Tibial nerve (tissue), 4 donors: ENCODE data around the gene PFAS.
A peak's percentile ranks its signal among the peaks of the same experiment; 100 is the strongest.

Source experiments
- EP300 ChIP-seq, 2 donors: sonication (generic); formaldehyde crosslinking; IDR thresholded peaks; one replicate each; pipeline ENCODE4 v1.6.1; 2017; ENCODE audit warnings: antibody characterized with exemption in 2 of 2, mild to moderate bottlenecking in 1 of 2
- POLR2A ChIP-seq, 2 donors: fragments of 450-650 bp; IDR thresholded peaks; one replicate each; pipeline ENCODE4 v1.6.1; 2017; ENCODE audit warnings: antibody characterized with exemption in 2 of 2, mild to moderate bottlenecking in 2 of 2, moderate library complexity in 2 of 2
- TF ChIP-seq, protein P1 (sequence below), 5 experiments: fragments of 200-600 bp in 3 of 5; fragments of 450-650 bp in 2 of 5; sonication (generic) in 3 of 5; IDR thresholded peaks; one replicate each; pipeline ENCODE4 v1.5.1; 2016 to 2019; ENCODE audit warnings: antibody characterized with exemption in 5 of 5, mild to moderate bottlenecking in 3 of 5, moderate library complexity in 2 of 5

DNA sequence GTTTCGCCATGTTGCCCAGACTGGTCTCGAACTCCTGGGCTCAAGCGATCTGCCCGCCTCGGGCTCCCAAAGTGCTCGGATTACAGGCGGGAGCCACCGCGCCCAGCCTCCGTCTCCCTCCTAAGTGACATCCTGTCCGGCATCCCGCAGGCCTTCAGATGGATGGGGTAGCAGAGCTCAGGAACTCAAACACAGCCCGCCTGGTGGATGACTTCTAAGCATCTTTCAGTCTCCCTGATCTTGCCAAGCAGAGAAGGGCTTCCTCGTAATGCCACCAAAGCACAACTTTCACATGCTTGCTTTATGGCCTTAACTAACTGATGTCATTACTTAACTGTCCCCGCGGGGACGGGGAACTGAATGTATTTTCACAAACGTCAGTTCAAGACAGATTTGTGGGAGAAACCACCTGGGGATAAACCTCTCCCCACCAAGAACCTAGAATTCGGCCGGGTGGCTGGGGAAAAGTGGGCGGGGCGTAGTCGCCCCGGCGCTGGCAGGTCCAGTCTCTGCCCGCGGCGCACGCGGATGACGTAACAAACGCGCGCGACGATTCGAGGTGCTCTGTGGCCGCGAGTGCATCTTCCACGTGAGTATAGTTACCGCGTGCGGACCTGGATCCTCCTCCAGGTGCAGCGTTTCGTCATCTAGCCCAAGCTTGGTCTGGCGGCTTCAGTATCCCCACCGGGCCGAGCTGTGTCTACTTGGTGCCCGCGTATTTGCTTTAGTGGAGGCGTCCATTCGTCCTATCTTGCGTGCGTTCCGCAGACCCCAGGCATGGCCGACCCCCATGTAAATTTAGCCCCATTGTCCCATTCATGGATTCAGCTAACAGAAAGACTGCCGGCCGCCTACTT is at the start of gene PFAS:
- TF ChIP-seq, protein P1, sequence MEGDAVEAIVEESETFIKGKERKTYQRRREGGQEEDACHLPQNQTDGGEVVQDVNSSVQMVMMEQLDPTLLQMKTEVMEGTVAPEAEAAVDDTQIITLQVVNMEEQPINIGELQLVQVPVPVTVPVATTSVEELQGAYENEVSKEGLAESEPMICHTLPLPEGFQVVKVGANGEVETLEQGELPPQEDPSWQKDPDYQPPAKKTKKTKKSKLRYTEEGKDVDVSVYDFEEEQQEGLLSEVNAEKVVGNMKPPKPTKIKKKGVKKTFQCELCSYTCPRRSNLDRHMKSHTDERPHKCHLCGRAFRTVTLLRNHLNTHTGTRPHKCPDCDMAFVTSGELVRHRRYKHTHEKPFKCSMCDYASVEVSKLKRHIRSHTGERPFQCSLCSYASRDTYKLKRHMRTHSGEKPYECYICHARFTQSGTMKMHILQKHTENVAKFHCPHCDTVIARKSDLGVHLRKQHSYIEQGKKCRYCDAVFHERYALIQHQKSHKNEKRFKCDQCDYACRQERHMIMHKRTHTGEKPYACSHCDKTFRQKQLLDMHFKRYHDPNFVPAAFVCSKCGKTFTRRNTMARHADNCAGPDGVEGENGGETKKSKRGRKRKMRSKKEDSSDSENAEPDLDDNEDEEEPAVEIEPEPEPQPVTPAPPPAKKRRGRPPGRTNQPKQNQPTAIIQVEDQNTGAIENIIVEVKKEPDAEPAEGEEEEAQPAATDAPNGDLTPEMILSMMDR (IDR thresholded peaks at IDR 0.05): no peak
- TF ChIP-seq POLR2A (IDR thresholded peaks at IDR 0.05) (peak in 1 of 2 donors; percentile 75), EP300 (IDR thresholded peaks at IDR 0.05) (peak; percentile 86 to 92)
